ENCODE measurements around the gene ART5. TPM values are rescaled to one million over a fixed set of nuclear protein-coding genes. Genes with fewer than 3 reads are reported as not detected.

ART5 gene
- total RNA-seq, 2 experiments from 2014 or later: not detected

DNA sequence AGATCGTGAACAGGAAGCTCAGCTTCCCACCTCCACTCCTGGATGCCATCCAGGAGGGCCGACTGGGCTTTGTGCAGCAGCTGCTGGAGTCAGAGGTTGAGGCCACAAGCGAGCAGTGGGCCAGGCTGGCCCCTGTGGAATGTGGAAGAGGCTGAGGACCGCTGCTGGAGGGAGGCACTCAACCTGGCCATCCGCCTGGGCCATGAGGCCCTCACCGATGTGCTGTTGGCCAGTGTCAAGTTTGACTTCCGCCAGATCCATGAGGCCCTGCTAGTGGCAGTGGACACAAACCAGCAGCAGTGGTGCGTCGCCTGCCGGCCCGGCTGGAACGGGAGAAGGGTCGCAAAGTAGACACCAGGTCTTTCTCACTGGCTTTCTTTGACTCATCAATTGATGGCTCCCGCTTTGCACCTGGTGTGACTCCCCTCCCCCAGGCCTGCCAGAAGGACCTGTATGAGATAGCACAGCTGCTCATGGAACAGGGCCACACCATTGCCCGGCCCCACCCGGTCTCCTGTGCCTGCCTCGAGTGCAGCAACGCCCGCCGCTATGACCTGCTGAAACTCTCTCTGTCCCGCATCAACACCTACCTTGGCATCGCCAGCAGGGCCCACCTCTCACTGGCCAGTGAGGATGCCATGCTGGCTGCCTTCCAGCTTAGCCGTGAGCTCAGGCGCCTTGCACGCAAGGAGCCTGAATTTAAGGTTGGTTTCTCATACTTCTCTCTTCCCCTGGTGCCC is 24.9 kb downstream of the ART5 start:
- intact Hi-C loops (cut with micrococcal nuclease; ENCODE audit: unreplicated experiment): no loop called here
- BruUV-seq (replicated peaks): no TSS peak
- POLR2A ChIA-PET: no interaction called here
- Histone ChIP-seq H3K36me3 (ENCODE audit: insufficient read depth, low read length) (no peaks in the 10 kb centered on the region), H3K9me2 (ENCODE audit: insufficient read depth, low read length) (no peaks in the 10 kb centered on the region), H2AFZ (ENCODE audit: low read length) (no peak overlapping the region), H3K79me2 (ENCODE audit: insufficient read depth, low read depth, low read length) (no peaks in the 10 kb centered on the region), H3K9me3 (ENCODE audit: low read length) (no peaks in the 10 kb centered on the region), H3K27ac (ENCODE audit: low read depth, low read length, poor library complexity, severe bottlenecking) (no peak overlapping the region), H3K4me3 (ENCODE audit: low read depth, low read length, poor library complexity, severe bottlenecking) (no peak overlapping the region), H4K20me1 (ENCODE audit: insufficient read depth, low read length) (no peaks in the 10 kb centered on the region), H3K4me1 (ENCODE audit: insufficient read depth, low read length, poor library complexity, severe bottlenecking) (no peaks in the 10 kb centered on the region), H3K4me2 (ENCODE audit: low read length) (no peak overlapping the region)
- CTCF ChIA-PET (ENCODE audit: unreplicated experiment): no interaction called here
- no peak for TF ChIP-seq CTCF (conservative IDR thresholded peaks at IDR 0.05; ENCODE audit: low read length)
- no peak for TF ChIP-seq EZH2phosphoT487 (IDR thresholded peaks at IDR 0.05; ENCODE audit: borderline replicate concordance, low read depth, low read length)
- DNase-seq (ENCODE audit: low spot score): no peak

GRCh38 chr11:3615998-3616397 is 25.8 kb downstream of the ART5 start:
- H3K9me2 ChIP-seq (ENCODE audit: insufficient read depth, low read length): no peaks in the 10 kb centered on the region
- BruUV-seq (replicated peaks): no TSS peak
- no peaks in the 10 kb centered on the region for H3K79me2 ChIP-seq (ENCODE audit: insufficient read depth, low read depth, low read length)
- H3K36me3 ChIP-seq (ENCODE audit: insufficient read depth, low read length): no peaks in the 10 kb centered on the region
- intact Hi-C loops (cut with micrococcal nuclease; ENCODE audit: unreplicated experiment): no loop called here
- no peak overlapping the region for H3K4me3 ChIP-seq (ENCODE audit: low read depth, low read length, poor library complexity, severe bottlenecking)
- no peak overlapping the region for H3K4me2 ChIP-seq (ENCODE audit: low read length)
- H2AFZ ChIP-seq (ENCODE audit: low read length): no peak overlapping the region
- TF ChIP-seq CTCF (conservative IDR thresholded peaks at IDR 0.05; ENCODE audit: low read length) (no peak), EZH2phosphoT487 (IDR thresholded peaks at IDR 0.05; ENCODE audit: borderline replicate concordance, low read depth, low read length) (no peak)
- no peak overlapping the region for H3K27ac ChIP-seq (ENCODE audit: low read depth, low read length, poor library complexity, severe bottlenecking)
- POLR2A ChIA-PET: no interaction called here
- H3K4me1 ChIP-seq (ENCODE audit: insufficient read depth, low read length, poor library complexity, severe bottlenecking): no peaks in the 10 kb centered on the region
- DNase-seq (ENCODE audit: low spot score): no peak
- CTCF ChIA-PET (ENCODE audit: unreplicated experiment): no interaction called here
- no peaks in the 10 kb centered on the region for H3K9me3 ChIP-seq (ENCODE audit: low read length)
- no peaks in the 10 kb centered on the region for H4K20me1 ChIP-seq (ENCODE audit: insufficient read depth, low read length)

DNA sequence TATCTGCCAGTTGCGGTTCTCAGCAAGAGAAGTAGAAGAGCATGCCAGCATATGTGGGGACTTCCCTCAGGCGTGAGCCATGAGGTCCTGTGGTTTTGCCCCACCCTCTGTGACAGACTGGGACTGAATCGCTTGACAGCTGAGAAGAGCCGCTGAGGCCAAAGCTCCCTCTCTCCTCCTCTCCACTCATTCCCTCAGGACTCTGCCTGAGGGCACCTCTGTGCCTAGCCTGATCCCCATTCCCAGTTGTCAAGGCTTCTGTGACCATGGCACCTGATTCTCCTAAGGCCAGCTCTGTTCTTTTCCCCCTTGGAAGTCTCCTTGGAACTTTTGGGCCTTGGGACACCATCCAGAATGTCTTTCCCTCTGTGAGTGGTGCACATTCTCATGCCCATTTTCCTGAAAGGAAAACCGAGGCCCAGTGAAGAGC is 27.0 kb downstream of the ART5 start:
- Histone ChIP-seq H4K20me1 (ENCODE audit: insufficient read depth, low read length) (no peaks in the 10 kb centered on the region), H3K36me3 (ENCODE audit: insufficient read depth, low read length) (no peaks in the 10 kb centered on the region), H2AFZ (ENCODE audit: low read length) (no peak overlapping the region), H3K9me2 (ENCODE audit: insufficient read depth, low read length) (no peaks in the 10 kb centered on the region), H3K27ac (ENCODE audit: low read depth, low read length, poor library complexity, severe bottlenecking) (no peak overlapping the region), H3K4me3 (ENCODE audit: low read depth, low read length, poor library complexity, severe bottlenecking) (no peak overlapping the region), H3K9me3 (ENCODE audit: low read length) (no peaks in the 10 kb centered on the region), H3K79me2 (ENCODE audit: insufficient read depth, low read depth, low read length) (no peaks in the 10 kb centered on the region), H3K4me2 (ENCODE audit: low read length) (no peak overlapping the region), H3K4me1 (ENCODE audit: insufficient read depth, low read length, poor library complexity, severe bottlenecking) (no peaks in the 10 kb centered on the region)
- intact Hi-C loops (cut with micrococcal nuclease; ENCODE audit: unreplicated experiment): no loop called here
- ChIA-PET CTCF (ENCODE audit: unreplicated experiment) (no interaction called here), POLR2A (no interaction called here)
- DNase-seq (ENCODE audit: low spot score): no peak
- TF ChIP-seq EZH2phosphoT487 (IDR thresholded peaks at IDR 0.05; ENCODE audit: borderline replicate concordance, low read depth, low read length) (no peak), CTCF (conservative IDR thresholded peaks at IDR 0.05; ENCODE audit: low read length) (no peak)
- BruUV-seq (replicated peaks): no TSS peak

All from OCI-LY7 (cell line).